OCI-LY7 (cell line): ENCODE measurements around the gene P2RY8. TPM values are rescaled to one million over a fixed set of nuclear protein-coding genes. Genes with fewer than 3 reads are reported as not detected.

Experiments used
- BruUV-seq: library from RNA; stranded (reverse); fragments of 400-500 nt; replicated peaks from 2 replicates; lab custom pipeline; 2021; lab: Mats Ljungman, UMichigan
- CTCF ChIA-PET: fragments of 300-600 bp; sonication (Branson Sonifier 250); formaldehyde crosslinking; loops from one replicate; lab custom pipeline; 2022; ENCODE audit warnings: antibody characterized with exemption; ENCODE audit not compliant: unreplicated experiment; lab: Charles Lee
- POLR2A ChIA-PET: fragments of 300-600 bp; sonication (Branson Sonifier 250); formaldehyde crosslinking; loops from one replicate; lab custom pipeline; 2022; ENCODE audit warnings: antibody characterized with exemption; lab: Charles Lee
- DNase-seq: peaks from one replicate; pipeline ENCODE4 v3.0.0-alpha.2; 2015; ENCODE audit warnings: low spot score
- H2AFZ ChIP-seq: fragments of 200-600 bp; sonication (generic), shearing (Covaris generic); 2 replicates; pipeline ENCODE4 v1.6.1; 2014; ENCODE audit warnings: mild to moderate bottlenecking, antibody characterized with exemption, low read length, moderate library complexity
- H3K27ac ChIP-seq: fragments of 200-600 bp; sonication (generic); 2 replicates; pipeline ENCODE4 v1.5.1; 2014; ENCODE audit warnings: mixed run types, low read depth, mild to moderate bottlenecking, moderate library complexity, low read length, inconsistent platforms; ENCODE audit not compliant: poor library complexity, severe bottlenecking
- H3K36me3 ChIP-seq: fragments of 200-600 bp; sonication (generic); 2 replicates; pipeline ENCODE4 v1.6.1; 2014; ENCODE audit warnings: mild to moderate bottlenecking, antibody characterized with exemption, low read length, moderate library complexity, mixed read lengths; ENCODE audit not compliant: insufficient read depth
- H3K4me1 ChIP-seq: fragments of 200-600 bp; sonication (generic); 2 replicates; pipeline ENCODE4 v1.5.1; 2014; ENCODE audit warnings: mild to moderate bottlenecking, low read length; ENCODE audit not compliant: insufficient read depth, poor library complexity, severe bottlenecking
- H3K4me2 ChIP-seq: fragments of 200-600 bp; sonication (generic); 2 replicates; pipeline ENCODE4 v1.6.1; 2014; ENCODE audit warnings: mild to moderate bottlenecking, low read length
- H3K4me3 ChIP-seq: fragments of 200-600 bp; sonication (generic); 2 replicates; pipeline ENCODE4 v1.5.1; 2014; ENCODE audit warnings: mild to moderate bottlenecking, low read depth, low read length; ENCODE audit not compliant: poor library complexity, severe bottlenecking
- H3K79me2 ChIP-seq: fragments of 200-600 bp; sonication (generic); 2 replicates; pipeline ENCODE4 v1.6.1; 2016; ENCODE audit warnings: low read depth, mild to moderate bottlenecking, low read length, moderate library complexity, mixed read lengths; ENCODE audit not compliant: insufficient read depth
- H3K9me2 ChIP-seq: fragments of 200-600 bp; sonication (generic); 2 replicates; pipeline ENCODE4 v1.6.1; 2016; ENCODE audit warnings: mild to moderate bottlenecking, low read length, mixed read lengths; ENCODE audit not compliant: insufficient read depth
- H3K9me3 ChIP-seq: fragments of 200-600 bp; sonication (generic); 2 replicates; pipeline ENCODE4 v1.6.1; 2014; ENCODE audit warnings: mild to moderate bottlenecking, mixed run types, low read length, mixed read lengths
- H4K20me1 ChIP-seq: fragments of 200-600 bp; sonication (generic); 2 replicates; pipeline ENCODE4 v1.6.1; 2014; ENCODE audit warnings: mild to moderate bottlenecking, antibody characterized with exemption, low read length, moderate library complexity, mixed read lengths; ENCODE audit not compliant: insufficient read depth
- CTCF ChIP-seq: fragments of 200-600 bp; sonication (generic); conservative IDR thresholded peaks from 2 replicates; pipeline ENCODE4 v1.5.1; 2014; ENCODE audit warnings: mild to moderate bottlenecking, antibody characterized with exemption, low read length, moderate library complexity, mixed read lengths
- EZH2phosphoT487 ChIP-seq: fragments of 200-600 bp; sonication (generic); IDR thresholded peaks from 2 replicates; pipeline ENCODE4 v1.6.1; 2018; ENCODE audit warnings: low read depth, borderline replicate concordance, mild to moderate bottlenecking, mixed run types, antibody characterized with exemption, low read length, moderate library complexity, mixed read lengths
- intact Hi-C: fragments of 100-400 bp; cut with micrococcal nuclease; formaldehyde crosslinking; loops from one replicate; pipeline ENCODE4 v1.10.0; 2022; ENCODE audit not compliant: unreplicated experiment
- total RNA-seq, 2 experiments: library from RNA; depleted of rRNA in 1 of 2; stranded (reverse); fragments of >200 nt in 1 of 2; shearing (Covaris generic) in 1 of 2; gene quantifications; 2 replicates each; pipeline ENCODE4 v1.2.3, GENCODE V29; 2014 to 2022

Gene P2RY8
- total RNA-seq, 2 experiments from 2014 or later = 110 to 149 TPM

- H4K20me1 ChIP-seq = no peaks in the 10 kb centered on the region
- ChIA-PET CTCF (no interaction called here), POLR2A (no interaction called here)
- H3K4me2 ChIP-seq = peak overlapping the region; percentile 76
- no peak for TF ChIP-seq CTCF
- no peak for DNase-seq
- peaks cover 30% of the 10 kb centered on the region for H3K36me3 ChIP-seq
- peak overlapping the region; percentile 96 for H3K4me3 ChIP-seq
- H3K9me3 ChIP-seq = peaks cover 14% of the 10 kb centered on the region
- H2AFZ ChIP-seq = no peak overlapping the region
- BruUV-seq = no TSS peak
- peaks cover 29% of the 10 kb centered on the region for H3K4me1 ChIP-seq
- peaks cover 47% of the 10 kb centered on the region for H3K79me2 ChIP-seq
- H3K27ac ChIP-seq = no peak overlapping the region
- intact Hi-C loops = loop anchor here (5.0 to 10.0 kb wide), 3 partner anchors 41 to 1156 kb away; no protein-coding TSS in a partner anchor
- H3K9me2 ChIP-seq = no peaks in the 10 kb centered on the region
Observed at GRCh38 chrX:1451251-1451660, 85.7 kb downstream of the P2RY8 start.

- no peak for DNase-seq
- H3K4me2 ChIP-seq = peak overlapping the region; percentile 76
- peaks cover 47% of the 10 kb centered on the region for H3K79me2 ChIP-seq
Observed at GRCh38 chrX:1450361-1451161, 86.4 kb downstream of the P2RY8 start.

More at GRCh38 chrX:1450361-1451161, 86.4 kb downstream of the P2RY8 start:
- H3K9me3 ChIP-seq = peaks cover 14% of the 10 kb centered on the region
- no peak overlapping the region for H3K27ac ChIP-seq
- no peak overlapping the region for H2AFZ ChIP-seq
- H3K4me3 ChIP-seq = peak overlapping the region; percentile 96
- no peak for TF ChIP-seq EZH2phosphoT487
- no peak for TF ChIP-seq CTCF
- BruUV-seq = no TSS peak
- H4K20me1 ChIP-seq = no peaks in the 10 kb centered on the region
- H3K9me2 ChIP-seq = no peaks in the 10 kb centered on the region
- intact Hi-C loops = loop anchor here (5.0 to 10.0 kb wide), 3 partner anchors 42 to 1157 kb away; no protein-coding TSS in a partner anchor
- ChIA-PET POLR2A (no interaction called here), CTCF (no interaction called here)
- peaks cover 22% of the 10 kb centered on the region for H3K4me1 ChIP-seq
- peaks cover 30% of the 10 kb centered on the region for H3K36me3 ChIP-seq
